ENCODE results near the gene KPNA4. TPM values are rescaled to one million over a fixed set of nuclear protein-coding genes. Genes with fewer than 3 reads are reported as not detected.

KPNA4 gene
- total RNA-seq, 2 experiments from 2014 or later, result 44.0 to 49.4 TPM

DNA sequence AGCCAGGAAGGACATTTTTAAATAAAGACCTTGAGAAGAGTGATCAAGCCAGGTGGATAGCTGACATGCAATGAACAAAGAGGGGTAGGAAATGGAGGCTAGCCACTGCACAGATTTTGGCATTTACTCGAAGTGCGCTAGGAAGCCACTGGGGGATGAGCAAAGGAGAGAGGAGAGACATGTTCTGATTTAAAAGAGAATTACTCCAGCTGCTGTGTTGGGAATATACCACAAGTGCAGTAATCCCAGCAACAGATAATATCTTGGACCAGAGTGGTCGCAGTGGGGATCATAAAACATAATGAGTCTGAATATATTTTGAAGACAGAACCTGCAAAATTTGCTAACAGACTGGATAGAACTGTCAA, 19.9 kb downstream of the KPNA4 start:
- no peak overlapping the region for H3K27ac Mint-ChIP-seq
- H3K36me3 Mint-ChIP-seq (ENCODE audit: low read depth), result peaks cover 16% of the 10 kb centered on the region
- TF ChIP-seq, protein P1, sequence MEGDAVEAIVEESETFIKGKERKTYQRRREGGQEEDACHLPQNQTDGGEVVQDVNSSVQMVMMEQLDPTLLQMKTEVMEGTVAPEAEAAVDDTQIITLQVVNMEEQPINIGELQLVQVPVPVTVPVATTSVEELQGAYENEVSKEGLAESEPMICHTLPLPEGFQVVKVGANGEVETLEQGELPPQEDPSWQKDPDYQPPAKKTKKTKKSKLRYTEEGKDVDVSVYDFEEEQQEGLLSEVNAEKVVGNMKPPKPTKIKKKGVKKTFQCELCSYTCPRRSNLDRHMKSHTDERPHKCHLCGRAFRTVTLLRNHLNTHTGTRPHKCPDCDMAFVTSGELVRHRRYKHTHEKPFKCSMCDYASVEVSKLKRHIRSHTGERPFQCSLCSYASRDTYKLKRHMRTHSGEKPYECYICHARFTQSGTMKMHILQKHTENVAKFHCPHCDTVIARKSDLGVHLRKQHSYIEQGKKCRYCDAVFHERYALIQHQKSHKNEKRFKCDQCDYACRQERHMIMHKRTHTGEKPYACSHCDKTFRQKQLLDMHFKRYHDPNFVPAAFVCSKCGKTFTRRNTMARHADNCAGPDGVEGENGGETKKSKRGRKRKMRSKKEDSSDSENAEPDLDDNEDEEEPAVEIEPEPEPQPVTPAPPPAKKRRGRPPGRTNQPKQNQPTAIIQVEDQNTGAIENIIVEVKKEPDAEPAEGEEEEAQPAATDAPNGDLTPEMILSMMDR (IDR thresholded peaks at IDR 0.05), result no peak

DNA sequence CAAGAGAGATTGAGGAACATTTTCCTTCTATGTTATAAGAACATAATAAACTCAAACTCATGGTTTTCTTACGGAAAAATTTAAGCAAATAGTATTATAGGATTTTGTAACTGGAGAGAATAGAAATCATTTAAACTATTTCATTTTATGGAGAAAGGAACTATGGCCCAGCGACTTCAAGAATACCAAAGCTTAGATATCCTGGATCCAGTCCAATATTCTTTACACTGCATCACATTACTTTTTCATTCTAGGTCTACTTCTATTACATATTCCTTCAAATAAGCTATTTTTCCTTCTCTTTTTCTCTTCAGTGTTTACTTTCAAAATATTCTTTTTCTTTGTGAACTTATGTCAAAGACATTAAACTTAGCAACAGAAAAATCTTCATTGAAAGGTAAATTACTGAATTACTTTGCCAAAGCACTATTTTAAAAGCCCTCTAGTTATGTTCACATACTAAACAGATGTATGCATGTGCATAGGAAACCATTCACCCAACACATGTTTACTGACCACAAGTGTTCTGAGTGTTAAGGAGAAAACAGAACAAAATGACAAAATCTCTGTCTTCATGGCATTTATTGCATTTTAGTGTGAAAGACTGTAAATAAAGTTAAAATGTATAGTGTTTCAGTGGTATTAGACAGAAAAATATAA, 20.4 kb downstream of the KPNA4 start:
- DNase-seq (no peak), ATAC-seq (ENCODE audit: poor library complexity) (no peak)
- intact Hi-C loops (cut with DNase I, micrococcal nuclease), result no loop called here
- Mint-ChIP-seq H3K4me3 (no peak overlapping the region), H3K9me3 (no peaks in the 10 kb centered on the region), H3K4me1 (ENCODE audit: low read depth) (peaks cover 87% of the 10 kb centered on the region), H3K27me3 (no peaks in the 10 kb centered on the region), H3K27ac (no peak overlapping the region), H3K36me3 (ENCODE audit: low read depth) (peaks cover 11% of the 10 kb centered on the region)
- Histone ChIP-seq H3K27me3 (ENCODE audit: control insufficient read depth in 1 of 2, insufficient read depth in 2 of 2, low read length in 2 of 2) (no peaks in the 10 kb centered on the region), H3K36me3 (ENCODE audit: insufficient read depth, low read length) (no peaks in the 10 kb centered on the region), H3K9me3 (ENCODE audit: control insufficient read depth in 1 of 2, insufficient read depth in 1 of 2, low read length in 2 of 2) (no peaks in the 10 kb centered on the region), H3K4me1 (ENCODE audit: insufficient read depth, low read length) (peaks cover 4% of the 10 kb centered on the region), H3K4me3 (ENCODE audit: low read length) (no peak overlapping the region), H3K27ac (ENCODE audit: low read depth in 1 of 2, low read length in 2 of 2) (no peak overlapping the region)
- CTCF ChIA-PET, result no interaction called here
- POLR2A ChIA-PET, result no interaction called here
- TF ChIP-seq, protein P1 (IDR thresholded peaks at IDR 0.05), result no peak

More for the DNA sequence above, 19.9 kb downstream of the KPNA4 start:
- H3K27me3 ChIP-seq (ENCODE audit: control insufficient read depth in 1 of 2, insufficient read depth in 2 of 2, low read length in 2 of 2), result no peaks in the 10 kb centered on the region
- H3K36me3 ChIP-seq (ENCODE audit: insufficient read depth, low read length), result no peaks in the 10 kb centered on the region
- Mint-ChIP-seq H3K4me3 (no peak overlapping the region), H3K4me1 (ENCODE audit: low read depth) (peaks cover 86% of the 10 kb centered on the region), H3K9me3 (no peaks in the 10 kb centered on the region), H3K27me3 (no peaks in the 10 kb centered on the region)
- no peak overlapping the region for H3K4me3 ChIP-seq (ENCODE audit: low read length)
- ChIA-PET POLR2A (no interaction called here), CTCF (no interaction called here)
- H3K4me1 ChIP-seq (ENCODE audit: insufficient read depth, low read length), result peaks cover 4% of the 10 kb centered on the region
- no peaks in the 10 kb centered on the region for H3K9me3 ChIP-seq (ENCODE audit: control insufficient read depth in 1 of 2, insufficient read depth in 1 of 2, low read length in 2 of 2)
- intact Hi-C loops (cut with DNase I, micrococcal nuclease), result no loop called here
- ATAC-seq (ENCODE audit: poor library complexity) (no peak), DNase-seq (no peak)
- H3K27ac ChIP-seq (ENCODE audit: low read depth in 1 of 2, low read length in 2 of 2), result no peak overlapping the region

DNA sequence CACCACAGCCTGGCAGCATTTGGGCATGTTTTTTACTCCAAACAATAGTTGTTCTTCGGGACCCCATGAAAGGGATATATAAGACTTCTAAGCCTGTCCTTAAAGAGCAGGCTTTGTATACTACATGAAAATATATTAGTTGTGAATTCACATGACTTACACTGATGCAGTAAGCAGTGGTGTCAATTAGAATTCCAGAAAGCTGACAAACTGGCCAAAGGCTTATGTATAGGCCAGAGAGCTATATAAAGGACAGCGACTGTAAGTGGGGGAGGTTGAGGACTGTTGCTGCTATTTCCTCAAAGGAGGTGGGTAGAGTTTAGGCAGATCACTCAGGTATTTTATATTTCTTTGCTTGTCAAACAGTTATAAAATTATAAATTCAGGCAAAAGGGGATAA, 24.8 kb downstream of the KPNA4 start:
- TF ChIP-seq, protein P1 (IDR thresholded peaks at IDR 0.05), result no peak
- Mint-ChIP-seq H3K9me3 (no peaks in the 10 kb centered on the region), H3K4me3 (no peak overlapping the region), H3K27ac (no peak overlapping the region), H3K27me3 (no peaks in the 10 kb centered on the region), H3K4me1 (ENCODE audit: low read depth) (peaks cover 74% of the 10 kb centered on the region), H3K36me3 (ENCODE audit: low read depth) (peaks cover 7% of the 10 kb centered on the region)
- ChIA-PET POLR2A (no interaction called here), CTCF (no interaction called here)
- H3K27ac ChIP-seq (ENCODE audit: low read depth in 1 of 2, low read length in 2 of 2), result no peak overlapping the region
- no peaks in the 10 kb centered on the region for H3K27me3 ChIP-seq (ENCODE audit: control insufficient read depth in 1 of 2, insufficient read depth in 2 of 2, low read length in 2 of 2)
- intact Hi-C loops (cut with DNase I, micrococcal nuclease), result no loop called here
- peaks cover 4% of the 10 kb centered on the region for H3K4me1 ChIP-seq (ENCODE audit: insufficient read depth, low read length)
- DNase-seq (no peak), ATAC-seq (ENCODE audit: poor library complexity) (no peak)
- H3K4me3 ChIP-seq (ENCODE audit: low read length), result no peak overlapping the region
- no peaks in the 10 kb centered on the region for H3K9me3 ChIP-seq (ENCODE audit: control insufficient read depth in 1 of 2, insufficient read depth in 1 of 2, low read length in 2 of 2)
- H3K36me3 ChIP-seq (ENCODE audit: insufficient read depth, low read length), result peaks cover 1% of the 10 kb centered on the region

Data from CD4-positive, alpha-beta T cell (primary cell).